Endothelial cell (in vitro differentiated cells): Measurements from ENCODE around the gene ATP6V0B. TPM values are rescaled to one million over a fixed set of nuclear protein-coding genes. Genes with fewer than 3 reads are reported as not detected.

Source experiments
- DNase-seq: peaks from one replicate; pipeline ENCODE4 v3.0.0; 2021; ENCODE audit warnings: low spot score
- H3K27ac Mint-ChIP-seq: one replicate; pipeline ENCODE4 v1.8.0; 2021; ENCODE audit warnings: mixed read lengths, inconsistent platforms; ENCODE audit not compliant: unreplicated experiment
- H3K27me3 Mint-ChIP-seq: one replicate; pipeline ENCODE4 v1.8.0; 2021; ENCODE audit warnings: mild to moderate bottlenecking, moderate library complexity, mixed read lengths, inconsistent platforms; ENCODE audit not compliant: unreplicated experiment
- H3K36me3 Mint-ChIP-seq: one replicate; pipeline ENCODE4 v1.8.0; 2021; ENCODE audit warnings: mild to moderate bottlenecking, low read depth, mixed read lengths, inconsistent platforms; ENCODE audit not compliant: unreplicated experiment
- H3K4me1 Mint-ChIP-seq: one replicate; pipeline ENCODE4 v1.8.0; 2021; ENCODE audit warnings: mild to moderate bottlenecking, mixed read lengths, inconsistent platforms; ENCODE audit not compliant: unreplicated experiment
- H3K4me3 Mint-ChIP-seq: one replicate; pipeline ENCODE4 v1.8.0; 2021; ENCODE audit warnings: mild to moderate bottlenecking, mixed read lengths, inconsistent platforms; ENCODE audit not compliant: unreplicated experiment
- H3K9me3 Mint-ChIP-seq: one replicate; pipeline ENCODE4 v1.8.0; 2021; ENCODE audit warnings: mixed read lengths, inconsistent platforms; ENCODE audit not compliant: unreplicated experiment
- total RNA-seq: library from RNA; stranded (reverse); fragmentation: NEBNext Ultra II Directional; extraction: Animal tissue kit (Norgen Biotek cat#: 25700); gene quantifications from one replicate; pipeline ENCODE4 v1.2.1, GENCODE V29; 2021; ENCODE audit not compliant: unreplicated experiment
- TF ChIP-seq, protein P1 (sequence below): fragments of 200-600 bp; sonication (generic); IDR thresholded peaks from one replicate; pipeline ENCODE4 v1.5.0; 2021; ENCODE audit warnings: antibody characterized with exemption; ENCODE audit not compliant: unreplicated experiment

The ATP6V0B gene
- total RNA-seq, 1 donor from 2014 or later = 94.5 TPM

DNA sequence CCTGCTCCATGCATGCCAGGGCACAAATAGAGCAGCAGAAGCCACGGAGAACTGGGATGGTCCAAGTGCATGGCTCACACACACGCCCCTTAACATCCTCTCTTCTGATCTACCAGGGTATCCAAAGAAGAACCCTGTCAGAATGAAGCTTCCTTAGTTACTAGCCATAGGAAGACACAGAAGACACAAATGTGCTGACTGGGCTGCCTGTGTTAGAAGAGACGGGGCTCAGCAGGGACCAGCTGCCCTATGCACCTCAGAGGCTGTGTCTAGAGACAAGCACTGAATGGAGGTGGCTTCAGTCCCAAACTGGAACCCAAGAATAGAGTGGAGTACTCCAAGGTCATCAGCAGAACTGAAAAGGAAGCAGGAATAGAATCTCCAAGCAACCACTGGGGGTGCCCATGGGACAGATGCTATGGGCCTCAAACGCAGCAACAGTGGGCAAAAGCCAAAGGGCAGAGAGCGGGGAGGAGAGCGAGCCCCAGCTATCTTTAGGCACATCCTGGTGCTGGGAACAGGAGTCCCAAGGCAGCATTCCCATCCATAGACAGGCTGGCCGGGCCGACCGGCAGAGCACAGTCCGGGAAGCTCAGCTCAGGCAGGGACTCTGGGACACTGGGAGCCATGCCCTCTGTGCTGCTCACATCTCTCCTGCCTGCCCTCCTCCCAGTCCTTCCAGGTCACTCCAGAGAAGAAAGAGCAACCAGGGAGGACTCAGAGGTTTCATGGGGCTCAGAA lies 47.0 kb downstream of the ATP6V0B start:
- Mint-ChIP-seq H3K4me1 (peaks cover 4% of the 10 kb centered on the region), H3K9me3 (no peaks in the 10 kb centered on the region), H3K27ac (no peak overlapping the region), H3K27me3 (no peaks in the 10 kb centered on the region), H3K36me3 (no peaks in the 10 kb centered on the region), H3K4me3 (no peak overlapping the region)
- TF ChIP-seq, protein P1, sequence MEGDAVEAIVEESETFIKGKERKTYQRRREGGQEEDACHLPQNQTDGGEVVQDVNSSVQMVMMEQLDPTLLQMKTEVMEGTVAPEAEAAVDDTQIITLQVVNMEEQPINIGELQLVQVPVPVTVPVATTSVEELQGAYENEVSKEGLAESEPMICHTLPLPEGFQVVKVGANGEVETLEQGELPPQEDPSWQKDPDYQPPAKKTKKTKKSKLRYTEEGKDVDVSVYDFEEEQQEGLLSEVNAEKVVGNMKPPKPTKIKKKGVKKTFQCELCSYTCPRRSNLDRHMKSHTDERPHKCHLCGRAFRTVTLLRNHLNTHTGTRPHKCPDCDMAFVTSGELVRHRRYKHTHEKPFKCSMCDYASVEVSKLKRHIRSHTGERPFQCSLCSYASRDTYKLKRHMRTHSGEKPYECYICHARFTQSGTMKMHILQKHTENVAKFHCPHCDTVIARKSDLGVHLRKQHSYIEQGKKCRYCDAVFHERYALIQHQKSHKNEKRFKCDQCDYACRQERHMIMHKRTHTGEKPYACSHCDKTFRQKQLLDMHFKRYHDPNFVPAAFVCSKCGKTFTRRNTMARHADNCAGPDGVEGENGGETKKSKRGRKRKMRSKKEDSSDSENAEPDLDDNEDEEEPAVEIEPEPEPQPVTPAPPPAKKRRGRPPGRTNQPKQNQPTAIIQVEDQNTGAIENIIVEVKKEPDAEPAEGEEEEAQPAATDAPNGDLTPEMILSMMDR = no peak
- DNase-seq = no peak

DNA sequence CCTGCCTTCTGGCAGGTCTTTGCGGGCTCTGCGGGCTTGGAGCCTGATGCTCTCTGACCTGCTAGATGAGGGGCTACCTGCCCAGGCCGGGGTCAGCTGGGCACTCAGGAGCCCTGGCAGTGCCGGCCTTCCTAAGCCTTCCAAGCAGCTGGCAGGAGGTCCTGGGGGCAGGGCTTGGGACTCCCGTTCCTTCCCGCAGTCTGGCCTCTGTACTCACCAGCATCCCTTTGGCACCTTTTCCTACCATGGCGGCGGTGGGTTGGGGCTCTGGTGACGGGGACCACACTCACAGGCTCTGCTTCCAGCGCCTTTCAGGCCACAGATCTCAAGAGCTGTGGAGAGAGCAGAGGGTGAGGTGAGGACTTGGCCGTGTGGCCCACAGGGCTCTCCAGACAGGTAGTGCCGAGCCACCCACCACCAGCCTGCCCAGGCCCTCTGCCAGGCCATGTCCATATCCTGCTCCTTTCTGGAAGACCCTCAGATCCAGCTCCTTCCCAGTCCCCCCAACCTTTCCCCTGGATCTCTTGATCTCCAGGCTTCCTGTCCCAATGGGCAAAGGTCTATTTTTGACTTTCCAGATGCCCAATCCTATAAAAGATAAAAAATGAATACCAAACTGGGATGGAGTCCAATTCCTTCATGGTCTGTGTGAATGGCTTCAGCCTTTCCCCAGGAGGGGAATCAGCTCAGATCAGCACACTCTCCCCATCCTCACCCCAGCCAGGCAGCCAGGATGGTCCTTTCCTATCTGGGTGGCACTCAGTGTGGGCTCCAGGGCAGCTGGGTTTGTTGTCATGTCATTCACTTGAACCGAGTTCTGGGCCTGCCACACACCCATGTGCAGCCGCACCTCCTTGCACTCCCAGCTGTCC lies 49.5 kb downstream of the ATP6V0B start:
- TF ChIP-seq, protein P1 = no peak
- H3K9me3 Mint-ChIP-seq = no peaks in the 10 kb centered on the region
- no peak overlapping the region for H3K27ac Mint-ChIP-seq
- H3K36me3 Mint-ChIP-seq = peaks cover 5% of the 10 kb centered on the region
- H3K4me3 Mint-ChIP-seq = no peak overlapping the region
- no peak for DNase-seq
- H3K27me3 Mint-ChIP-seq = peaks cover 6% of the 10 kb centered on the region
- peaks cover 24% of the 10 kb centered on the region for H3K4me1 Mint-ChIP-seq

DNA sequence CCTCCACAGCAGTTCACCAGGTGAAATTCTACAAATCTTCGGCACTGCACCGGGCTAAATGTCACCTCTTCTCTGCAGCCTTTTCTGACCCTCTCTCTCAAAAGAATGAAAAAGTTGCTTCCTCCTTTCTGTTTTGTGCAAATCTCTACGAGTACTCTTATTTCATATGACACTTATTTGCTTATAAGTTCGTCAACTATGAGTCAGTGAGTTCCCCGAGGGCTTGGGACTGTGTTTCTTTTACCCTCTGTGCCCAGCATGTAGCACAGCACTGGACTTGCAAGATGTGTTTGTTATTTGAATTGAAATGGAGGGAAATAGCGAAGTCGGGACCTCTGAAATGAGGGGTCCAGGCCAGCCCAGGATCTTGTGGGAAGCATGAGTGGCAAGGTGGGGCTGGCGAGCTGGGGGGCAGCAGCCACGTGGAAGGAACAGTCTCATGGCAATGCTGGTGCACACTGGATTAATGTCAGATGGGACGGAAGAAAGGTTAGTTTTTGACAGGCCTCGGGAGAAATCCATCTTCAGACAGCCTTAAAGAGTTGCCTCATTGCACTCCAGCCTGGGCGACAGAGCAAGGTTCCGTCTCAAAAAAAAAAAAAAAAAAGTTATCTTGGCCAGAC lies 50.3 kb downstream of the ATP6V0B start:
- Mint-ChIP-seq H3K36me3 (peaks cover 5% of the 10 kb centered on the region), H3K9me3 (no peaks in the 10 kb centered on the region), H3K4me3 (no peak overlapping the region), H3K27ac (no peak overlapping the region), H3K27me3 (peaks cover 8% of the 10 kb centered on the region), H3K4me1 (peaks cover 27% of the 10 kb centered on the region)
- no peak for DNase-seq
- TF ChIP-seq, protein P1 = no peak

DNA sequence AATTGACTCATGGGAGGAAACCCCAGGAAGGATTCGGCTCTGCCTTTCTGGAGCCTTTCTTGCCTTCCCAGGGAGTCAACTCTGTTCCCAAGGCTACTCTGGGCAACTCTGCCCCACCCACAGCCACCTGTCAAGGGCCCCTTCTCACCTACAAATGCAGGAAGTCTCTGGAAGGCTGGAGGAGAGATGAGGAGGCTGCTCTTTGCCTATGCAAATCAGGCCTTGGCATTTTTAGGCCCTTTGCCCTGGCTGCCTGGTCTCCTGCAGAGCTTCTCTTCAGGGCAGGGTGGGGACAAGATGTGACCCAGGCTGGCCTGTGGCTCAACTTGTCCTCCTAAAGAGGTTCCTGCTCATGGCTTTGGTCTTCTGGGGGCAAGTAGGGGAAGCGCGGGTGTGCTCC lies 51.1 kb downstream of the ATP6V0B start:
- TF ChIP-seq, protein P1 = no peak
- Mint-ChIP-seq H3K4me1 (peaks cover 26% of the 10 kb centered on the region), H3K27me3 (peaks cover 8% of the 10 kb centered on the region), H3K4me3 (no peak overlapping the region), H3K9me3 (no peaks in the 10 kb centered on the region), H3K27ac (no peak overlapping the region), H3K36me3 (peaks cover 5% of the 10 kb centered on the region)
- no peak for DNase-seq
